B cell (primary cell): ENCODE results near the gene PRCC. TPM values are rescaled to one million over a fixed set of nuclear protein-coding genes. Genes with fewer than 3 reads are reported as not detected.
A peak's percentile ranks its signal among the peaks of the same experiment; 100 is the strongest.

Source experiments
- ATAC-seq: fragments of 200-7000 bp; cut with Tn5 transposase; one replicate; pipeline ENCODE4 v1.10.0; 2021; ENCODE audit warnings: low read depth, mild to moderate bottlenecking, moderate number of reproducible peaks, moderate library complexity
- CTCF ChIA-PET: fragments of 350-600 bp; sonication (Branson Sonifier 250); formaldehyde crosslinking; loops from one replicate; lab custom pipeline; 2021; ENCODE audit warnings: antibody characterized with exemption, inconsistent platforms; lab: Charles Lee
- POLR2A ChIA-PET: fragments of 350-600 bp; sonication (Branson Sonifier 250); formaldehyde crosslinking; loops from one replicate; lab custom pipeline; 2021; ENCODE audit warnings: antibody characterized with exemption; lab: Charles Lee
- DNase-seq: peaks from one replicate; pipeline ENCODE4 v3.0.0; 2013
- H2AFZ ChIP-seq: 2 replicates; pipeline ENCODE4 v1.6.1; 2012; ENCODE audit warnings: mild to moderate bottlenecking, low read depth, low read length; ENCODE audit not compliant: insufficient read depth, poor library complexity, severe bottlenecking
- H3K27ac ChIP-seq, 2 donors: 1 replicate in 1 of 2; 2 replicates in 1 of 2; pipeline ENCODE4 v1.5.1; 2012 to 2013; ENCODE audit warnings: low read length in 2 of 2, mild to moderate bottlenecking in 2 of 2, moderate library complexity in 1 of 2
- H3K27me3 ChIP-seq, 4 experiments: fragments of 200-600 bp in 1 of 4; sonication (generic) in 1 of 4; replicated peaks in 1 of 4; 1 replicate in 2 of 4; 2 replicates in 2 of 4; pipeline versions ENCODE4 v1.6.1 to v1.7.0; 2013 to 2016; ENCODE audit warnings: low read length in 3 of 4, mild to moderate bottlenecking in 2 of 4, mixed read lengths in 1 of 4, moderate library complexity in 1 of 4; ENCODE audit not compliant: insufficient read depth in 4 of 4, control insufficient read depth in 3 of 4; ENCODE audit errors: control extremely low read depth in 1 of 4
- H3K36me3 ChIP-seq, 2 experiments: replicated peaks in 1 of 2; 1 replicate in 1 of 2; 2 replicates in 1 of 2; pipeline versions ENCODE4 v1.6.1 to v1.7.1; 2013; ENCODE audit warnings: low read length in 1 of 2; ENCODE audit not compliant: insufficient read depth in 2 of 2, control insufficient read depth in 1 of 2; ENCODE audit errors: control extremely low read depth in 1 of 2, extremely low read depth in 1 of 2
- H3K4me1 ChIP-seq, 2 donors: fragments of 200-600 bp in 1 of 2; sonication (generic) in 1 of 2; 1 replicate in 1 of 2; 2 replicates in 1 of 2; pipeline versions ENCODE4 v1.5.1 to v1.6.1; 2013 to 2017; ENCODE audit warnings: low read length in 2 of 2; ENCODE audit not compliant: control insufficient read depth in 2 of 2, insufficient read depth in 2 of 2
- H3K4me2 ChIP-seq: replicated peaks from 2 replicates; pipeline ENCODE3; 2012; ENCODE audit warnings: mild to moderate bottlenecking, low read depth, low read length; ENCODE audit not compliant: poor library complexity, severe bottlenecking
- H3K4me3 ChIP-seq, 5 experiments: fragments of 200-600 bp in 1 of 5; sonication (generic) in 1 of 5; 1 replicate in 3 of 5; 2 replicates in 2 of 5; pipeline versions ENCODE4 v1.5.1 to v1.7.0; 2011 to 2016; ENCODE audit warnings: low read length in 4 of 5, mild to moderate bottlenecking in 4 of 5, low read depth in 2 of 5, control low read depth in 1 of 5, moderate library complexity in 1 of 5; ENCODE audit not compliant: insufficient read depth in 1 of 5; ENCODE audit errors: control extremely low read depth in 1 of 5, extremely low read depth in 1 of 5
- H3K79me2 ChIP-seq: fragments of 200-600 bp; sonication (generic); one replicate; pipeline ENCODE4 v1.6.0; 2016; ENCODE audit warnings: low read length; ENCODE audit not compliant: control insufficient read depth, insufficient read depth
- H3K9ac ChIP-seq: fragments of 200-600 bp; sonication (generic); 2 replicates; pipeline ENCODE4 v1.6.1; 2017; ENCODE audit warnings: mild to moderate bottlenecking, low read length, moderate library complexity
- H3K9me3 ChIP-seq, 3 donors: one replicate each; pipeline versions ENCODE4 v1.6.1 to v1.7.1; 2013; ENCODE audit warnings: low read length in 2 of 3; ENCODE audit not compliant: control insufficient read depth in 2 of 3, insufficient read depth in 1 of 3; ENCODE audit errors: control extremely low read depth in 1 of 3
- H4K20me1 ChIP-seq: 2 replicates; pipeline ENCODE4 v1.6.0; 2012; ENCODE audit warnings: mild to moderate bottlenecking, low read length; ENCODE audit not compliant: insufficient read depth, control insufficient read depth, poor library complexity, severe bottlenecking
- H3K27ac Mint-ChIP-seq: one replicate; pipeline ENCODE4 v1.8.0; 2021; ENCODE audit warnings: mixed read lengths
- H3K27me3 Mint-ChIP-seq: one replicate; pipeline ENCODE4 v1.8.0; 2021; ENCODE audit warnings: mixed read lengths
- H3K4me1 Mint-ChIP-seq: one replicate; pipeline ENCODE4 v1.8.0; 2021; ENCODE audit warnings: mixed read lengths
- H3K4me3 Mint-ChIP-seq: one replicate; pipeline ENCODE4 v1.8.0; 2021; ENCODE audit warnings: mixed read lengths
- H3K9me3 Mint-ChIP-seq: one replicate; pipeline ENCODE4 v1.8.0; 2022; ENCODE audit warnings: mixed read lengths; ENCODE audit not compliant: insufficient read depth
- EZH2 ChIP-seq: IDR thresholded peaks from 2 replicates; pipeline ENCODE4 v1.6.1; 2012; ENCODE audit warnings: borderline replicate concordance, low read depth, mild to moderate bottlenecking, moderate library complexity, low read length; ENCODE audit not compliant: insufficient read depth, poor library complexity, severe bottlenecking
- WGBS: methylation state at CpG from one replicate; pipeline ENCODE4 v1.1.5; 2013; ENCODE audit warnings: missing lambda C conversion rate; ENCODE audit not compliant: insufficient coverage; 5-methylcytosine and 5-hydroxymethylcytosine counted together
- intact Hi-C: fragments of 100-400 bp; cut with micrococcal nuclease; formaldehyde crosslinking; loops from one replicate; pipeline ENCODE4 v1.10.0; 2022
- polyA plus RNA-seq: library from polyadenylated mRNA; depleted of rRNA; stranded (reverse); fragments of >200 nt; gene quantifications from 2 replicates; pipeline ENCODE4 v1.2.3, GENCODE V29; 2012
- total RNA-seq, 2 donors: library from RNA; stranded (reverse); fragments of 120-200 nt in 1 of 2; gene quantifications; 1 replicate in 1 of 2; 2 replicates in 1 of 2; pipeline versions ENCODE4 v1.2.3 to v1.2.4, GENCODE V29; 2013 to 2022
- TF ChIP-seq, protein P1 (sequence below): fragments of 200-600 bp; IDR thresholded peaks from one replicate; pipeline ENCODE4 v1.8.0; 2022; ENCODE audit warnings: antibody characterized with exemption, mild to moderate bottlenecking

Gene PRCC
- total and polyA plus RNA-seq, 2 donors (not counting 1 experiment from before 2014, with no cell fraction given), result 55.7 to 83.4 TPM

DNA sequence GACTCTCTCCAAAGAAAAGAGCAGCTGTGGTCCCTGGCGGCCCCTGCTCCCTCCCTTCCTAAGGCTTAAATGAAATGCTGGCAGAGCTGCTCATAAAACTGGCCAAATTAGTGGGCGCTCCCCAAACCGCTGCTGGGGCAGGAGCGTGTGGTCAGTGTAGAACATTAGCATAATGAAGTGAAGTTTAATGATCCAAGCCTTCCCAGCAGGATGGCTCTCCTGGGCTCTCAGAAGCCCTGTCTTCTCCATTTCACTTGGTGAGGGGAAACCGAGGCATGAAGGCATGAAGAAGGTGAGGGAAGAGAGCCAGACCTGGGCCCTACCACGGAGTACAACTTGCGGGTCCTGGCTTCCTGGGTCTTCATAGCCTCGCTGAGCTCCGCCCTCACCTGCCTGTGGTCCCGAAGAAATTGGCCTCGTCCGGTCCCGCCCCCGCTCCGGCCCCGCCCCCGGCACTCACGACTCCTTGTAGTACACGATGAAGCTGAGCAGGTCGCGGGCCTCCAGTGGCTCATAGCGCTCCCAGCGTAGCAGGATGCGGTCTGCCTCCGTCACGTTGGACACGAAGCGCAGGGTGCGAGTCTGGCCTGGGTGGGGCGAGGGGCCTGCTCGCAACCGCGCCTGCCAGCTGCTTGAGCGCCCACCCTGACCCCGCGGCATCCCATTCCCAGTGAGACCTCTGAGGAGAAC, 81.3 kb downstream of the PRCC start:
- peaks cover 17% of the 10 kb centered on the region for H3K4me1 Mint-ChIP-seq

DNA sequence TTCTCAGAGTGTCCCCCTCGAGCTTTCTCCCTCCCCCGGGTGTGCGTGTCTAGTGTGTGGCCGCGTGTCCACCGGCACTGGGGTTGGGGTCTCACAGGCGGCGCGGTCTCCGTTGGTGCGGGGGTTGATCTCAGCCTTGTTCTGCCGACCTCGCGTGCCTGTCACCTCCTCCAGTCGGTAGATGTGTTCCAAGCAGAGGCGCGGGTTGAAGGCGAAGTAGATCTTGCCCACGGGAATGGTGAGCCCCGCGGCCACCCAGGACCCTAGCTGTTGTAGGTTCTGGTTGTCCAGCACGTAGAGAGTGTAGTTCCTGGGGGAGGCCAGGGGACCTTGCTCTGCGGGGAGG, 81.8 kb downstream of the PRCC start:
- Mint-ChIP-seq H3K9me3 (no peaks in the 10 kb centered on the region), H3K27ac (no peak overlapping the region), H3K4me1 (peaks cover 14% of the 10 kb centered on the region), H3K4me3 (no peak overlapping the region), H3K27me3 (peaks cover 70% of the 10 kb centered on the region)
- no peaks in the 10 kb centered on the region for H3K36me3 ChIP-seq
- no peak overlapping the region for H3K4me3 ChIP-seq
- peak overlapping the region; percentile 46 for H3K4me2 ChIP-seq
- ChIA-PET CTCF (interaction anchor here (1.5 to 1.9 kb wide), 2 partner anchors 10 to 51 kb away, joined by 4 to 7 read pairs; no protein-coding TSS in a partner anchor), POLR2A (no interaction called here)
- no peaks in the 10 kb centered on the region for H3K79me2 ChIP-seq
- ATAC-seq, result no peak
- peaks cover 0 to 9% (median 0%) of the 10 kb centered on the region in 3 donors for H3K9me3 ChIP-seq
- H3K27me3 ChIP-seq, result peaks cover 0 to 49% (median 18%) of the 10 kb centered on the region in 4 experiments
- H4K20me1 ChIP-seq, result no peaks in the 10 kb centered on the region
- peaks cover 8 to 12% of the 10 kb centered on the region in 2 donors for H3K4me1 ChIP-seq
- peak overlapping the region; percentile 38 for H2AFZ ChIP-seq
- intact Hi-C loops, result no loop called here
- no peak for TF ChIP-seq EZH2
- TF ChIP-seq, protein P1, sequence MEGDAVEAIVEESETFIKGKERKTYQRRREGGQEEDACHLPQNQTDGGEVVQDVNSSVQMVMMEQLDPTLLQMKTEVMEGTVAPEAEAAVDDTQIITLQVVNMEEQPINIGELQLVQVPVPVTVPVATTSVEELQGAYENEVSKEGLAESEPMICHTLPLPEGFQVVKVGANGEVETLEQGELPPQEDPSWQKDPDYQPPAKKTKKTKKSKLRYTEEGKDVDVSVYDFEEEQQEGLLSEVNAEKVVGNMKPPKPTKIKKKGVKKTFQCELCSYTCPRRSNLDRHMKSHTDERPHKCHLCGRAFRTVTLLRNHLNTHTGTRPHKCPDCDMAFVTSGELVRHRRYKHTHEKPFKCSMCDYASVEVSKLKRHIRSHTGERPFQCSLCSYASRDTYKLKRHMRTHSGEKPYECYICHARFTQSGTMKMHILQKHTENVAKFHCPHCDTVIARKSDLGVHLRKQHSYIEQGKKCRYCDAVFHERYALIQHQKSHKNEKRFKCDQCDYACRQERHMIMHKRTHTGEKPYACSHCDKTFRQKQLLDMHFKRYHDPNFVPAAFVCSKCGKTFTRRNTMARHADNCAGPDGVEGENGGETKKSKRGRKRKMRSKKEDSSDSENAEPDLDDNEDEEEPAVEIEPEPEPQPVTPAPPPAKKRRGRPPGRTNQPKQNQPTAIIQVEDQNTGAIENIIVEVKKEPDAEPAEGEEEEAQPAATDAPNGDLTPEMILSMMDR, result no peak
- 33% methylated on average over 21 of the region's 23 CpGs for WGBS
- no peak overlapping the region for H3K27ac ChIP-seq
- DNase-seq, result no peak
- no peak overlapping the region for H3K9ac ChIP-seq

More for the DNA sequence above, 81.3 kb downstream of the PRCC start:
- no peak for ATAC-seq
- TF ChIP-seq, protein P1, result no peak
- TF ChIP-seq EZH2, result no peak
- Histone ChIP-seq H4K20me1 (no peaks in the 10 kb centered on the region), H3K4me1 (peaks cover 8 to 12% of the 10 kb centered on the region in 2 donors), H3K4me3 (no peak overlapping the region), H3K36me3 (no peaks in the 10 kb centered on the region), H3K9me3 (peaks cover 0 to 9% (median 0%) of the 10 kb centered on the region in 3 donors), H3K27ac (no peak overlapping the region), H3K9ac (no peak overlapping the region), H2AFZ (peak overlapping the region; percentile 38), H3K79me2 (no peaks in the 10 kb centered on the region), H3K27me3 (peaks cover 0 to 49% (median 22%) of the 10 kb centered on the region in 4 experiments), H3K4me2 (peak overlapping the region; percentile 46)
- intact Hi-C loops, result no loop called here
- ChIA-PET POLR2A (no interaction called here), CTCF (interaction anchor here (1.5 to 1.9 kb wide), 2 partner anchors 10 to 51 kb away, joined by 4 to 7 read pairs; no protein-coding TSS in a partner anchor)
- no peak for DNase-seq
- Mint-ChIP-seq H3K27me3 (peaks cover 71% of the 10 kb centered on the region), H3K9me3 (no peaks in the 10 kb centered on the region), H3K27ac (no peak overlapping the region), H3K4me3 (no peak overlapping the region)
- 9% methylated on average over 35 of the region's 36 CpGs for WGBS
